ENCODE measurements around the gene CFAP68.

CFAP68 gene, protein sequence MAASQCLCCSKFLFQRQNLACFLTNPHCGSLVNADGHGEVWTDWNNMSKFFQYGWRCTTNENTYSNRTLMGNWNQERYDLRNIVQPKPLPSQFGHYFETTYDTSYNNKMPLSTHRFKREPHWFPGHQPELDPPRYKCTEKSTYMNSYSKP

DNA sequence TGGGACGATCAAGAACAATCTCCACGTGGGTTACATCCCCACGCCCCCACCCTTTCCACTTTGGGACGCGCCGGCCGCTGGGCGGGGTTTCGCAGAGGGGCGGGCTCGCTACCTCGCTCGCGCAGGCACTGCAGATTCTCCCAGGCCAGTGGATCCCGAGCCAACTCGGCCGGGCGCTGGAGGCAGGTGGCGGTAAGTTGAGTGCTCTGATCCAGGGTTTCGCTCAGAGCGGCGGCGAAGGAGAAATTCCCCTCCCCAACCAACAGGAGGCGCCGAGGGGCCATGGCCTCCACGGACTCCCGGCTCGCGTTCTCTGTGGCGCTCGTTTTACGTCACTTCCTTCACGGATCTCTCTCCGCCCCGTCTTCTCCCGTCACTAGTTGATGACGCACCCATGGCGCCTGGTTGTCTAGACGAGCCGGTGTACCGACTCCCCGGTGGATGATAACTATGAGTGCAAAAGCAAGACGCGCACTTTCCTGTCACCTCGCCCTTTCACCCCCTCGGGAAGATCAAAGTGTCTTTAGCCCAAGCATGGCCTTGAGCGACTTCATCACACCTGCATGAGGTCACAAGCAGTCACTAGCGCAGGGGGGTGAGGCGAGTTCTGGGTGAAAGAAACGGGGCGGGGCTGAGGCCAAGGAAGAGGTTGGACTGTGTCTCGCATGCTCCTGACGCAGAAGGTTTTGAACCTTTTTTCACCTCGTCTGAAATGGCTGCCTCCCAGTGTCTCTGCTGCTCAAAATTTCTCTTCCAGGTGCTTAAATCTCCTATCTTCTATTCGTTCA is at the start of gene CFAP68, which contains the start of gene FDXACB1:
Gene CFAP68, plus strand, starts transcription at position 693 of the 788 bp plus-strand sequence. Its CDS starts 20 bp downstream, at position 713.
Gene FDXACB1, minus strand, starts transcription at position 317 of the 788 bp plus-strand sequence. Its CDS starts 33 bp downstream, at position 284.
- peak; percentile 89 to 94 for DNase-seq (ENCODE audit: extremely low read depth in 1 of 2, low read depth in 1 of 2)

DNA sequence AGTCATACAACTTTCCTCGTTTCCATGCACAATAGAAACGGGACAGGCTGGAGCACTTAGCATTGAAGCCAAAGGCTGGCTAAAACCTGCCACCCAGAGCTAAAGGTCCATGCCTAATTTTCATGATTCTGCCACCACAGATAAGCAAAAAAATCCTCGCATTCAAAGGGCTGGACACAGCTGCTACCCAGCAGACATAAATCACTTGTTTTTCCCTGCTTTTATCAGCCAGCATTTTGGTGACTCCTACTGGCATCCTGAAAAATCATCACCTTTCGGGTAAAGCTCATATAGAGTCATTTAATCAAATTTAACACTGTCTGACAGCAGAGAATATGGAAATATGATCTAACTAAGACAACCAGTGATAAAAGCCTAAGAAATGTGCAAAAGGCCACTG is 45.8 kb upstream of the CFAP68 start:
- DNase-seq (ENCODE audit: extremely low read depth in 1 of 2, low read depth in 1 of 2): no peak

DNA sequence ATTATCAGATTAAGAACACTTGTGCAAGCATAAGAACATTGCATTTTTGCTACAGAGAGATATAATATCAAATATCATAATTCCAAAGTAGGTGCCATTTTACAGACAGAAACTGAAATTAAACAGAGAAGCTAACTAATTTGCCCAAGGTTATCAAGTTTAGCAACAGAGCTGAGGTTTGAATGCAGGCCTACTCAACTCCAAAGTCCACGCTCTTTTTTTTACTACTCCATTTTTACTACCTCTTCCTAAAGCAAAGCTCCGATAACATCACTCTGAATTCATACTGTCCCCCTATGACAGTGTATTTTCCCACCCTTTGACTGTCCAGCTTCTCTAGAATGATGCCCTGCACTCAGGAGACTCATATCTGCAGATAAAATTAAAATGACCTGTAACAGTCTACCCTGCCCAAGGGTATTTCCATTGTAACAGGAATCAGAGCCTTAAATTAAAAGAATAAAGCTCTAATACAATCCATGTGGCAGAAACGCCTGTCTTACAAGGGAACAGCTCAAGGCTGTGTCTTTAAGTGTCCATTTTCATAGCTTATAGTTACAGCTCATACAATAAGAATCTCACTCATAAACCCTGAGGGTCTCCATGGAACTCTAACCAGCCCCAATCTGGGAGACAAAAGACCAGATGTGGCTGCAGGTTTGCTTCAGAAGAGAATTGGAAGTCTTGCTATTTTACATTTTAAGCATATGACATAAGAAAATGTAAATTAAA is 44.7 kb upstream of the CFAP68 start:
- no peak for DNase-seq (ENCODE audit: extremely low read depth in 1 of 2, low read depth in 1 of 2)

DNA sequence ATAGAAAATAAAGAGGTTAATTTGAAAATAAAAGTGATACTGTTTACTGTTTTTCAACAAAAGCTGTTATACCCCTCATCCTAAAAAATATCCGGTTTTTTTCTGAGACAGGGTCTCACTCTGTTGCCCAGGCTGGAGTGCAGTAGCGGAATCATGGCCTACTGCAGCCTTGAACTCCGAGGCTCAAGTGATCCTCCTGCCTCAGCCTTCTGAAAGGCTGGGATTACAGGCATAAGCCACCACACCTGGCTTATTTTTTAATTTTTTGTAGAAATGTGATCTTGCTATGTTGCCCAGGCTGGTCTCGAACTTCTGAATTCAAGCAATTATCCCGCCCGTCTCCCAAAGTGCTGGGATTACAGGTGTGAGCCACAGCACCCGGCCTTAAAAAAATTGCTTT is 43.7 kb upstream of the CFAP68 start:
- DNase-seq (ENCODE audit: extremely low read depth in 1 of 2, low read depth in 1 of 2): no peak

DNA sequence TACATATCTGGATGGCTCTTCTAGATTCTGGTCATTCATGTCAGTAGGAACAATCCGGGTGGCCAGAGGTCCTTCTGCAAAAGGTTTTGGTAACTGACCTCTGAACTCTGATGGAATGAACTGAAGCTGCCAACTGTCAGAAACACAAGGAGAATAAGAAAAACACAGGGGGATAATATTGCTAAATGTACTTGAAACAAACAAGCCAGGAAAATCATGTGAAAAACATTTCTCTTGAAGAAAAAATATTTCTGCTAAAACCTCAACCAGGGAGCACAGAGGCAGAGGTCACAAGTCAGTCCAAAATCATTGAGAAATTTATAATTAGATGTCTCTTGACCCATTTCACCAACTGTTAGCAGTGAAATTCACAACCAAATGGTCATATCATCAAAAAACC is 43.2 kb upstream of the CFAP68 start:
- no peak for DNase-seq (ENCODE audit: extremely low read depth in 1 of 2, low read depth in 1 of 2)

DNA sequence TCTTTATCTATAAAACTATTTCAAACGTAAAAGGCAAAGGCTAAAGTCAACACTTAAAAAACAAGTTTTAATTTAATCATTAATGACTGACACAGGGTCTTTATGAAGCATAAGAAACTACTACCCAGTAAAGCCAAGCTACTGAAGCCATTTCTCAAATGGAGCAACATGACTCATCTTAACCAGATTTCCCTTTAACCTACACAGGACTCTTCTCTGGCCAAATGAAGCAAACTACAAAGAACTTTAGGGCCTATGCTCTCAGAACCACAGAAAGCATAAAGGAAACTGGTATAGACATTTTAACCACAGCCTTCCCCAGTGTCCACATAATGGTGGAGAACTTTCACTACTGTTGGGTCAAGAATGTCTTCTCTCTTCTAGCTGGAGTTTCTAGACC is 42.6 kb upstream of the CFAP68 start:
- DNase-seq (ENCODE audit: extremely low read depth in 1 of 2, low read depth in 1 of 2): no peak

DNA sequence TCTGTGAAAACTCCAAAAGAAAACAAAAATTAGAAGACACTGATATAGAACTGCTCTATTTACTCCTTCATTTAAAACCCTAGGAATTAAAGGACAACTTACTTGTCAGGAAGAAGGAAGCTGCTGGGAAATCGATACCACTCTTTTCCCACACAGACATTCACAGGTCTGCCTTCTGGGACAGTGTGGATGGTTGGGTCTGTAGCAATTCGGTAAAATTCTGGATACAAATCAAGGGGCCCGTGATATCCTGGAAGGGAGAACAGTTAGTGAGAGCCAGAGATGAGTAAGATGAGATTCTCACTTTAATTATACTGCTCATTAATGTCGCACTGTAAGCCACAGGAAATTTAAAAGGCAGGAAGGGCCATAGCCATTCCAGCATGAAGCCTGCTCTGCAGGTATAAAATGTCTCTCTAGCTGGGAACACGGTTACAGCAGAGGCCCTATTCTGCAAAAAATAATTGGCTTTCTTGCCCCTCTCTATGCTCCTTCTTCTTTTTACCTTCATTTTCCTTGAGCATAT is 41.9 kb upstream of the CFAP68 start:
- no peak for DNase-seq (ENCODE audit: extremely low read depth in 1 of 2, low read depth in 1 of 2)

DNA sequence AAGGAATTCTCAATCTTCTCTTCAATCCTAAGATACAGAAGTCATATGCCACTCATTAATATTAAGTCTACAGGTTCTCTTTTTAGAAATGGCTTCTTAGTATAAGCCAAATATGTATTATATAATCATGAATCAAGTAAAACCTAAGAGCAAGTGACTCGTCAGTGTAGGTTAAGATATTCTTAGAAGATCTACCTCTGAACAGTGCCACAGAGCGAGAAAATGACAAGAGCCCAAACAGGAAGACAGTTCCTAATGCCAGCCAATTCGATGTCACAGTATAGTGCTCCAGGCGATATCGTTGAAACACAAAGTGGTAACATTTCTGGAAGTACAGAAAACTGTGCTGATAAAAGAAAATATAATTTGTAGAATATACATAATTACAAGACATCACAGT is 41.3 kb upstream of the CFAP68 start:
- no peak for DNase-seq (ENCODE audit: extremely low read depth in 1 of 2, low read depth in 1 of 2)

DNA sequence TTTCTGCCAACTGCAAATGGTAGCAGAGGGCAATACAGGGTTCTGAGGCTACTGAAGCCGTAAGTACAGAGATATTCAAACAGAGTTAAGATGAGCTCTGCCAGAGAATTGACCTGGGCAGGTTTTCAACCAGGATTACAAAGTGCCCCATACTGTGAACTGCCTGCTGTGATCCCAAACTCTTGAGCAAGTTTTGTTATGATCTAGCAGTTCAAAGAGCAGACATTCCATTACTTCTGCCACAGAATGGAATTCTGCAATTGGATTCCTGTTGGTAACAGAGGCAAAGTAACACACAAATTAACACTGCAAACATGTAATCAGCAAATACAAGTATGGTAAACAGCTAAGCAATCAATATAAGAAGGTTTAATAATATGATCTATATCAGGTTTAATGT is 39.2 kb upstream of the CFAP68 start:
- DNase-seq (ENCODE audit: extremely low read depth in 1 of 2, low read depth in 1 of 2): no peak

DNA sequence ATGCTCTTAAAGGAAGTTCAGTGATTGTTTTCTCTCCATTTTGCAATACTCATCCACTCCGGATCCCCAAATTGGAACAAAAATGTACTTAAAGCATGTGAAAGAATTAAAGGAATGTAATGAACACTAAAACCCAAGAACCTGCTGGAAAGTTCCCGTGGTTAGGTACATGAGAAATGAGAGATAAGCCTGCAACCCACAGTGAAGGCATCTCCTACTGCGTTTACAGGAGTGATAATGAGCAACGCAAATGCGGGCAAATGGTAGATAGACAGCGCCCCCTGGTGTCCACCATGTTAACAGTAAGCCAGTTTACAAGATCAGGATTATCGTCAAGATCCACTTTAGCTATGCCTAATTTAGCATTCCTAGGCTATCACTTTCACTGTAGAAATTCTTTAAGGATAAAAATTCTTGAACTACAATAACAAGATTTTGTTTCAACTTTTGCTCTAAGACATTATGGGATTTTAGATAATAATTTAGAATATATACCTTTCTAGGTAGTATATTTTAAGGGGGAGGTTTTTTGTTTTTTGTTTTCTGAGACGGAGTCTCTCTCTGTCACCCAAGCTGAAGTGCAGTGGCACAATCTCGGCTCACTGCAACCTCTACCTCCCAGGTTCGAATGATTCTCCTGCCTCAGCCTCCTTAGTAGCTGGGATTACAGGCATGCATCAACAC is 37.8 kb upstream of the CFAP68 start:
- peak; percentile 65 to 78 for DNase-seq (ENCODE audit: extremely low read depth in 1 of 2, low read depth in 1 of 2)

DNA sequence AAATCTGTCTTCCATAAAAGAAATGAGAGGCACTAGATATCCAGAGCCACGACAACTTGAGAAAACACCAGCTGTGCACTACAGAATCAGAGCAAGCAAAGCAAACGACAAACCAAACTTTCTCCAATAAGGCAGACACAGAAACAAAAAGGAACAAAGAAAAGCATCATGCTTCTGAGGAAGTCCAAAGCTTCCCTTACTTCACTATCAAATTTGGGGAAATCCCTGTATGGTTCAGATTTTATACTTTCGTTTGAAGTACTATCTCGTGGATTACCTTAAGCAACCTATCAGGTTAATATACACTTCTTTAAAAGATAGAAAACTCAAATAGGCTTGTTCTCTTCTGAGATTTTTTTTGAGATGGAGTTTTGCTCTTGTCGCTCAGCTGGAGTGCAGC is 35.7 kb upstream of the CFAP68 start:
- no peak for DNase-seq (ENCODE audit: extremely low read depth in 1 of 2, low read depth in 1 of 2)

DNA sequence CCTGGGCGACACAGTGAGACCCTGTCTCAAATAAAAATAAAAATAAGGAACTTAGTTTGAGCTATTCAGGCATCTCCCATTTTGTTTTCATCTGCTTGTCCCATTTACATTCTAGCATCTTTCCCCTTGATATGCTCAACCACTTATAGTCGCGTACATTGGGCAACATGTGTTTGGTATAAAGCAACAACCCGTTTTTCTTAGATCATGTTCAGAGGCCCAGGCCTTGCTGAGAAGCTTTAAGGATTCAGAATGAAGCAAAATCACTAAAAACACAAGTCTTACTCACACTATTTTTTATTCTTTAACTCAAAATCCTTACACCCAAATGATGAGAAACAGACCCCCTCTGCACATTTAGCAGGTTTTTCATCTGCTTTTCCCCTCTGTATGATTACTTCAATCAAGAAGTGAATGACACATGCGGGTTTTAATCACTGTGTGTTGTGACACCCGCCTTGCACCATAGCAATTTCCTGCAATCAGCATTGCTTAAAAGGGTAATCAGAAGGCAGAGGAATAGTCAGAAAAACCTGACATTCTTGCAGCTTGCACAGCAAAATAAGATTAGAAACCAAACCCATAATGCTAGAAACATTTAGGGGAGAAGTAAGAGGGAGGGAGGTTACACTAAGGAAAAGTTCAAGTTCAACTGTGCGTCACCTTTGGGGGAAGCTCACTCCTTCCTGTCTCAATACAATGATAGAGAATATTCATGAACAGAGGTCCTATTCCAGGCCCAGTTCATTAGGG is 33.9 kb upstream of the CFAP68 start:
- no peak for DNase-seq (ENCODE audit: extremely low read depth in 1 of 2, low read depth in 1 of 2)

DNA sequence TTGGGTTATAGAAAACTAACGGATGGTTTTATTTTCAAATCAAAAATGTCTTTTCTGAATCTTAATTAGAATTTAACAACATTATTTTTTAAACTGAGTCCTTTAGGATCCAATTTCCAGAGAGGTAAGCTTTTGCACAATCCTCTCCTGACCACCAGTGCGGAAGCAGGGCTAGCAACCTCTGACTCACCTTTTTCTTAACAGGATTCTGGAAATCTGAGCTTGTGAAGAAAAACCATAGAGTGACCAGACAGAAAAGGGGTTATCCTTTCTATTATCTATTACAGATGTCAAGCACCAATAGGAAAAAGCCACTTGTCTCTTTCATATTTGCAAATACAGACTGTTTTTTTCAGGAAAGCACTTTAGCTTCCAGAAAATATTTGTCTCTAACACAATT is 33.3 kb upstream of the CFAP68 start:
- DNase-seq (ENCODE audit: extremely low read depth in 1 of 2, low read depth in 1 of 2): no peak

DNA sequence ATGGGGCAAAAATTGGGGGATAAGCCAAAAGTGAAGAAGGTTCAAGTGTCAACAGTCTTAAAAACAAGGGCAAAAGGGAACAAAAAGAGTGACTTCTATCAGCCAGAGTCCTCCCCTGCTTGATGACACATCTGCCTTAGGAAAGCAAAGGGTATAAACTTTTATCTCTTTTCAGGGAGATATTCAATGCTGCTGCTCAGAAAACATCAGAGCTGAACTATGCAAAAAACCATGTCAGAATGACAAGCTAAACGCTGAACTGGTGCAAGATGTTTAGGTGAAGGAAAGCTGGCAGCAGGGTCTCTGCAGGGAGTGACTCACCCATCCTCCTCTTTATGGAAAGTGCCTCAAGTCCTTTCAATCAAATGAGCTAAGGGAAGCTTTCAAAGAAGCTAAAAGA is 32.7 kb upstream of the CFAP68 start:
- no peak for DNase-seq (ENCODE audit: extremely low read depth in 1 of 2, low read depth in 1 of 2)

DNA sequence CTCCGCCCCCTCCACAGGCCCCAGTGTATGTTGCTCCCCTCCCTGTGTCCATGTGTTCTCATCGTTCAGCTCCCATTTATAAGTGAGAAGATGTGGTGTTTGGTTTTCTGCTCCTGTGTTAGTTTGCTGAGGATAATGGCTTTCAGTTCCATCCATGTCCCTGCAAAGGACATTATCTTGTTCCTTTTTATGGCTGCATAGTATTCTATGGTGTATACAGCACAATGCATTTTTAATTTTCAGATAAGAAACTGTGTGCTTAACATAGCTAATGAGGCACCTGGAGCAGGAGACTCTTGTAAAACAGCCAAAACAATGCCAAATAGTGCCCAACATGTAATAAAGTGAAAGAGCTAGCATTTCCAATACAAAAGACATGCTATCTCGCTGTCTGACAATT is 29.7 kb upstream of the CFAP68 start:
- no peak for DNase-seq (ENCODE audit: extremely low read depth in 1 of 2, low read depth in 1 of 2)

DNA sequence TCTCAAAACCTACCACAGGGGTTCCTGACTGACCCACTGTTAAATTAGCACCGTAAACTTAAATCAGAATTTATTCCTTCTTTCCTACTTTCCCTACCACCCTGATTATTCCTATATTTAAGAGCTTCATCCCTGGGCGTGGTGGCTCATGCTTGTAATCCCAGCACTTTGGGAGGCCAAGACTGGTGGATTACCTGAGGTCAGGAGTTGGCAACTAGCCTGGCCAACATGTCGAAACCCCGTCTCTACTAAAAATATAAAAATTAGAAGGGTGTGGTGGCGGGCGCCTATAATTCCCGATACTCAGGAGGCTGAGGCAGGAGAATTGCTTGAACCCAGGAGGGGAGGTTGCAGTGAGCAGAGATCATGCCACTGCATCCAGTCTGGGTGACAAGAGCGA is 28.3 kb upstream of the CFAP68 start:
- no peak for DNase-seq (ENCODE audit: extremely low read depth in 1 of 2, low read depth in 1 of 2)

DNA sequence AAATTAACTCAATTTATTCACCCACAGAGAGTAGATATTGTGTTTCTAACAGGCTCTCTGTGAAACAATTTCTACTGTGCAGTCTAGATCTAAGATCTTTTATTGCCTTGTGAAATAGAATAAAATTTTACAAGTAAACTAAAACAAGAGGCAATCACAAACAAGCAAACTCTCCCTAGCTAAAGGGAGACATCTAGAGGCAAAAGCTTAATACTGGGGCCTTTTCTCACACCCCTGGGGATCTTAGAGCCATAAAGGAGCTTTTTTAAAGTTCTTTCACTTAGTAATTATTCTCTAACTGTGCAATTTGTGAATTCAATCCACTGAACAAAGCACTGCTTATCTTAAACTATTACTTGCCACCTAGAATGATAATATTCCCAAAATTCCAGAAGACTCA is 27.7 kb upstream of the CFAP68 start:
- DNase-seq (ENCODE audit: extremely low read depth in 1 of 2, low read depth in 1 of 2): no peak

DNA sequence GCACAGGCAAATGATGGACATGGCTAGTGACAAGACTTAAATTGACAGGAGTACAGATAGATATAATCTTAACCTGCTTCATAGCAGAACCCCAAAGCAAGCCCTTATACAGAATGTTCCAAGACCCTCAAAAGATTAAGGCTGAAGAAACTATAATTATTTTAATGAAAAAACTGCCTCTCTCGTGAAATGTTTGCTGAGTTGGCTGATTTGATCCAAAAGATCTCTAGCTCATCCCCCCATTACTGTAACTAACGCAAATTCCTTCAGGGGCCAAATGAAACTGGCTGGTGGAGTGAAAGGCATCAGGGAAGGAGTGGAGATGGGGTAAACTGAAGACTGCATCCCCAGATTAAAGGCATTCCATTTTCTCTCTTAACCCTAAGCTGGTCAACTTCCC is 27.2 kb upstream of the CFAP68 start:
- DNase-seq (ENCODE audit: extremely low read depth in 1 of 2, low read depth in 1 of 2): no peak

DNA sequence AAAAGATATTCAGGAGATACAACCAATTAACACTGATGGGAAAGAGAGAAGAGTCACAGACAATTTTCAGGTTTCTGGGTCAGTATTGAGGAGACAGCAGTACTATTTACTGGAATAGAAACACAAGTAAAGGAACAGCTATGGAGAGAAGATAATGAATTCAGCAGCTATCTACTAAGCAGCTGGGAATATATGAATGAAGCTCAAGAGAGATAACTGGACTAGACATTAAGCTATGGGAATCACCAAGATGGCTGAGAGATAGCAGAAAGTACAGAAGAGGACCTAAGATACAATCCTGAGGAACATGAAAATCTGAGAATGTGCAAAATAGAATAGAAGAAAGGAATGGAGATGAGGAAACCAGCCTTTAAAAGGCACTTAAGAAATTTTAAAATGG is 23.8 kb upstream of the CFAP68 start:
- no peak for DNase-seq (ENCODE audit: extremely low read depth in 1 of 2, low read depth in 1 of 2)

DNA sequence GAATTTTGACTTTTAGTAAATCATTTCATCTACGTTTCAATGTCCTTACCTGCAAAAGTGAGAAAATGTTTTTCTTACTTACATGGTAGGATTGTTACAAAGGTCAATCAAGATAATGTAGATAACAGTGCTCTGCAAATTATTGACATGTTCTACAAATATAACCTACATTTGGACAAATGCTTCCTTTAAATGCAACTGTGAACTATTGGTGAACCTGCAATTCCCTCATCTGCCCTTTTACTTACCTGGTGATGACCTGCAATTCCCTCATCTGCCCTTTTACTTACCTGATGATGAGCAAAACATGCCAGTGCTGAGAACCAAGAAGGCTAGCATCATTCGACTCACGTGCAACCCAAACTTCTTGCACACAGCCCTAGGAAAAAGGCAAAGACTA is 19.1 kb upstream of the CFAP68 start:
- no peak for DNase-seq (ENCODE audit: extremely low read depth in 1 of 2, low read depth in 1 of 2)
